GM23338 (cell line): Measurements from ENCODE around the gene CACNG7. TPM values are rescaled to one million over a fixed set of nuclear protein-coding genes. Genes with fewer than 3 reads are reported as not detected.

Experiments
- ATAC-seq: fragments of 200-7000 bp; cut with Tn5 transposase; 3 replicates; pipeline ENCODE4 v1.9.1; 2020
- DNase-seq: peaks from one replicate; pipeline ENCODE4 v3.0.0-alpha.2; 2015; ENCODE audit warnings: low spot score
- H2AFZ ChIP-seq: fragments of 200-600 bp; sonication (generic); 2 replicates; pipeline ENCODE4 v1.8.0; 2016; ENCODE audit warnings: antibody characterized with exemption, mild to moderate bottlenecking, moderate library complexity
- H3F3A ChIP-seq: fragments of 200-600 bp; sonication (generic); replicated peaks from 2 replicates; pipeline ENCODE4 v1.8.0; 2017; ENCODE audit warnings: antibody characterized with exemption, mixed run types, low read depth
- H3K27ac ChIP-seq: fragments of 200-600 bp; sonication (generic); 2 replicates; pipeline ENCODE4 v1.6.1; 2016; ENCODE audit warnings: low read depth
- H3K27me3 ChIP-seq: fragments of 200-600 bp; sonication (generic); 2 replicates; pipeline ENCODE4 v1.8.0; 2016; ENCODE audit warnings: mild to moderate bottlenecking, mixed run types, moderate library complexity; ENCODE audit not compliant: insufficient read depth
- H3K36me3 ChIP-seq: fragments of 200-600 bp; sonication (generic); 2 replicates; pipeline ENCODE4 v1.8.0; 2016; ENCODE audit warnings: mild to moderate bottlenecking; ENCODE audit not compliant: insufficient read depth
- H3K4me1 ChIP-seq: fragments of 200-600 bp; sonication (generic); 2 replicates; pipeline ENCODE4 v1.8.0; 2016; ENCODE audit warnings: mild to moderate bottlenecking, moderate library complexity; ENCODE audit not compliant: insufficient read depth
- H3K4me2 ChIP-seq: fragments of 200-600 bp; sonication (generic); 2 replicates; pipeline ENCODE4 v1.7.1; 2017; ENCODE audit warnings: mixed run types
- H3K4me3 ChIP-seq: fragments of 200-600 bp; sonication (generic); 2 replicates; pipeline ENCODE4 v1.6.1; 2016; ENCODE audit warnings: mixed run types
- H3K79me2 ChIP-seq: fragments of 200-600 bp; sonication (generic); replicated peaks from 2 replicates; pipeline ENCODE4 v1.8.0; 2017; ENCODE audit warnings: mild to moderate bottlenecking; ENCODE audit not compliant: insufficient read depth
- H3K9me2 ChIP-seq: fragments of 200-600 bp; sonication (generic); 2 replicates; pipeline ENCODE4 v1.8.0; 2017; ENCODE audit not compliant: insufficient read depth
- H4K20me1 ChIP-seq: fragments of 200-600 bp; sonication (generic); replicated peaks from 2 replicates; pipeline ENCODE4 v1.8.0; 2017; ENCODE audit warnings: mild to moderate bottlenecking; ENCODE audit not compliant: insufficient read depth
- H3K27ac Mint-ChIP-seq: 2 replicates; pipeline ENCODE4 v1.8.0; 2020; ENCODE audit warnings: inconsistent platforms, mild to moderate bottlenecking, moderate library complexity, mixed read lengths
- H3K27me3 Mint-ChIP-seq: 3 replicates; pipeline ENCODE4 v1.8.0; 2022; ENCODE audit warnings: low read depth, mild to moderate bottlenecking, moderate library complexity, mixed read lengths, inconsistent platforms; ENCODE audit not compliant: insufficient read depth, poor library complexity
- H3K36me3 Mint-ChIP-seq: 3 replicates; pipeline ENCODE4 v1.8.0; 2021; ENCODE audit warnings: low read depth, mild to moderate bottlenecking, inconsistent platforms, moderate library complexity, mixed read lengths
- H3K4me1 Mint-ChIP-seq: 3 replicates; pipeline ENCODE4 v1.8.0; 2020; ENCODE audit warnings: mild to moderate bottlenecking, inconsistent platforms, mixed read lengths
- H3K4me3 Mint-ChIP-seq: 3 replicates; pipeline ENCODE4 v1.8.0; 2021; ENCODE audit warnings: moderate library complexity, mild to moderate bottlenecking, inconsistent platforms, mixed read lengths
- H3K9me3 Mint-ChIP-seq: 3 replicates; pipeline ENCODE4 v1.8.0; 2020; ENCODE audit warnings: moderate library complexity, mild to moderate bottlenecking, inconsistent platforms, mixed read lengths
- CREB1 ChIP-seq: fragments of 250-450 bp; sonication (Bioruptor Pico); IDR thresholded peaks from 2 replicates; pipeline ENCODE4 v1.5.0; 2020; ENCODE audit warnings: low read depth, mild to moderate bottlenecking, moderate library complexity
- EZH2 ChIP-seq: fragments of 200-600 bp; sonication (generic); IDR thresholded peaks from one replicate; pipeline ENCODE4 v1.8.0; 2017; ENCODE audit warnings: antibody characterized with exemption, mild to moderate bottlenecking, low read depth; ENCODE audit not compliant: unreplicated experiment
- EZH2phosphoT487 ChIP-seq: fragments of 200-600 bp; sonication (generic); IDR thresholded peaks from one replicate; pipeline ENCODE4 v1.8.1; 2018; ENCODE audit warnings: antibody characterized with exemption; ENCODE audit not compliant: unreplicated experiment
- JUNB ChIP-seq: IDR thresholded peaks from one replicate; pipeline ENCODE4 v1.6.1; 2016; ENCODE audit warnings: antibody characterized with exemption; ENCODE audit not compliant: unreplicated experiment
- POLR2AphosphoS5 ChIP-seq: IDR thresholded peaks from 2 replicates; pipeline ENCODE4 v1.6.1; 2016; ENCODE audit warnings: antibody characterized with exemption, low read depth
- REST ChIP-seq: IDR thresholded peaks from one replicate; pipeline ENCODE4 v1.6.1; 2018; ENCODE audit warnings: antibody characterized with exemption; ENCODE audit not compliant: unreplicated experiment
- ZNF462 ChIP-seq: fragments of 250-450 bp; sonication (Bioruptor Pico); IDR thresholded peaks from 2 replicates; pipeline ENCODE4 v1.5.0; 2020; ENCODE audit warnings: mild to moderate bottlenecking, moderate library complexity
- polyA plus RNA-seq: library from polyadenylated mRNA; unstranded; fragments of >200 nt; fragmentation: Nextera tagmentation; extraction: Ambion mirVana; gene quantifications from 2 replicates; pipeline ENCODE4 v1.2.1, GENCODE V29; 2016
- total RNA-seq: library from RNA; depleted of rRNA; stranded (reverse); fragments of >200 nt; shearing (Covaris generic); gene quantifications from 2 replicates; pipeline ENCODE4 v1.2.3, GENCODE V29; 2014
- TF ChIP-seq, protein P1 (sequence below): IDR thresholded peaks from 2 replicates; pipeline ENCODE4 v1.6.1; 2016; ENCODE audit warnings: antibody characterized with exemption

Gene CACNG7
- total and polyA plus RNA-seq, 2 experiments from 2014 or later, result 9.8 to 15.6 TPM

- peaks cover 38% of the 10 kb centered on the region for H3K4me1 Mint-ChIP-seq
- H3K27ac ChIP-seq, result 0 out of 2 replicates have a peak overlapping the region, but pooled peaks have one; percentile 84
- peaks cover 18% of the 10 kb centered on the region; the same call in 1 of the 2 replicates for H3K36me3 ChIP-seq
- H3K4me3 ChIP-seq, result no peak overlapping the region
- ATAC-seq, result no peak
- no peaks in the 10 kb centered on the region for H3K9me3 Mint-ChIP-seq
- no peaks in the 10 kb centered on the region for H3K27me3 ChIP-seq
- peaks cover 20% of the 10 kb centered on the region for H3F3A ChIP-seq
- peaks cover 22% of the 10 kb centered on the region for H3K27me3 Mint-ChIP-seq
- no peak for TF ChIP-seq EZH2phosphoT487
- no peak for TF ChIP-seq CREB1 (CRISPR knock-in tag)
- no peak for TF ChIP-seq ZNF462 (CRISPR knock-in tag)
- no peak for TF ChIP-seq JUNB
- TF ChIP-seq EZH2, result no peak
- H3K4me1 ChIP-seq, result peaks cover 24% of the 10 kb centered on the region
- no peaks in the 10 kb centered on the region for H3K9me2 ChIP-seq
- no peak overlapping the region; the same call in 2 of the 3 replicates for H3K4me3 Mint-ChIP-seq
- H2AFZ ChIP-seq, result no peak overlapping the region
- no peak for DNase-seq
- H3K4me2 ChIP-seq, result no peak overlapping the region
- peaks cover 34% of the 10 kb centered on the region for H3K36me3 Mint-ChIP-seq
- H3K27ac Mint-ChIP-seq, result no peak overlapping the region
- peaks cover 8% of the 10 kb centered on the region for H4K20me1 ChIP-seq
- peaks cover 16% of the 10 kb centered on the region for H3K79me2 ChIP-seq
Observed at GRCh38 chr19:53874606-53874990, 34.5 kb upstream of the CACNG7 start.

DNA sequence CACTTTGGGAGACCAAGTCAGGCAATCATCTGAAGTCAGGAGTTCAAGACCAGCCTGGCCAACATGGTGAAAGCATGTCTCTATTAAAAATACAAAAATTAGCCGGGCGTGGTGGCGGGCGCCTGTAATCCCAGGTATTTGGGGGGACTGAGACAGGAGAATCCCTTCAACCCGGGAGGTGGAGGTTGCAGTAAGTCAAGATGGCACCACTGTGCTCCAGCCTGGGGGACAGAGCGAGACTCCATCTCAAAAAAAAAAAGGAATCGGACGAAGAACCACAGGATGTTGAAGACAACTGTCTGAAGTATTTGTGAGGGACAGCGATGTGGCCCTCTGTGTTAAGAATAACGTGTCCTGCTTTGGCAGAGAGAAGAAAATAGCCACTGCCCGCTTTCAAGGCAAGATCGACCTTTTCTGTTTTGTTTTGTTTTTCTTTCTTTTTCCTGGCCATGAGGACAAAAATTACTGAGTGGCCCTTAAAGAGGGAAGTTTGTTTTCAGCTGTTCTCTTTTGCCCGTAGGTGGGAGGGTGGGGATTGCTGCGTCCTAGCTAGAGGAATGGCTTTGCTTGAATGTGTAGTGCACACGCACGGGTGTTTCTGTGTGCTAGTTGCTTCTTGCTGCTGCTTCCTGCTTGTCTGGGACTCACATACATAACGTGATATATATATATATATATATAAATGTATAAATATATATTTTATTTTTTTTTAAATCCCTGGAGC is 33.3 kb upstream of the CACNG7 start:
- peaks cover 11% of the 10 kb centered on the region for H3K79me2 ChIP-seq
- H3K27ac ChIP-seq, result no peak overlapping the region
- H3K36me3 ChIP-seq, result peaks cover 18% of the 10 kb centered on the region; the same call in 1 of the 2 replicates
- Mint-ChIP-seq H3K4me3 (no peak overlapping the region), H3K36me3 (peaks cover 32% of the 10 kb centered on the region), H3K27me3 (peaks cover 16% of the 10 kb centered on the region), H3K27ac (no peak overlapping the region; the same call in 1 of the 2 replicates), H3K9me3 (no peaks in the 10 kb centered on the region), H3K4me1 (peaks cover 34% of the 10 kb centered on the region)
- no peak for ATAC-seq
- H2AFZ ChIP-seq, result no peak overlapping the region
- DNase-seq, result no peak
- peaks cover 7% of the 10 kb centered on the region for H4K20me1 ChIP-seq
- H3F3A ChIP-seq, result peaks cover 18% of the 10 kb centered on the region
- no peaks in the 10 kb centered on the region for H3K9me2 ChIP-seq
- no peak overlapping the region for H3K4me3 ChIP-seq
- peaks cover 24% of the 10 kb centered on the region for H3K4me1 ChIP-seq
- no peaks in the 10 kb centered on the region for H3K27me3 ChIP-seq
- no peak overlapping the region for H3K4me2 ChIP-seq
- TF ChIP-seq EZH2 (no peak), CREB1 (CRISPR knock-in tag) (no peak), POLR2AphosphoS5 (no peak), REST (no peak), EZH2phosphoT487 (no peak)
- TF ChIP-seq, protein P1, sequence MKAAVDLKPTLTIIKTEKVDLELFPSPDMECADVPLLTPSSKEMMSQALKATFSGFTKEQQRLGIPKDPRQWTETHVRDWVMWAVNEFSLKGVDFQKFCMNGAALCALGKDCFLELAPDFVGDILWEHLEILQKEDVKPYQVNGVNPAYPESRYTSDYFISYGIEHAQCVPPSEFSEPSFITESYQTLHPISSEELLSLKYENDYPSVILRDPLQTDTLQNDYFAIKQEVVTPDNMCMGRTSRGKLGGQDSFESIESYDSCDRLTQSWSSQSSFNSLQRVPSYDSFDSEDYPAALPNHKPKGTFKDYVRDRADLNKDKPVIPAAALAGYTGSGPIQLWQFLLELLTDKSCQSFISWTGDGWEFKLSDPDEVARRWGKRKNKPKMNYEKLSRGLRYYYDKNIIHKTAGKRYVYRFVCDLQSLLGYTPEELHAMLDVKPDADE, result no peak
